Activated CD8-positive, alpha-beta T cell treated with anti-CD3 and anti-CD28 coated beads for 36 hours (primary cell): ENCODE results near the gene FASTKD2. TPM values are rescaled to one million over a fixed set of nuclear protein-coding genes. Genes with fewer than 3 reads are reported as not detected.
"Not testable (repeated sequence)": the region's sequence is repeated elsewhere in the genome, so short reads cannot be mapped to it uniquely, and the experiment has no call there.

Source experiments
- ATAC-seq: fragments of 200-7000 bp; cut with Tn5 transposase; one replicate; pipeline ENCODE4 v1.10.0; 2021; ENCODE audit warnings: mild to moderate bottlenecking, moderate library complexity
- CTCF ChIA-PET: fragments of 350-600 bp; sonication (Branson Sonifier 250); formaldehyde crosslinking; loops from one replicate; lab custom pipeline; 2021; ENCODE audit warnings: antibody characterized with exemption; lab: Charles Lee
- POLR2A ChIA-PET: fragments of 350-600 bp; sonication (Branson Sonifier 250); formaldehyde crosslinking; loops from one replicate; lab custom pipeline; 2021; ENCODE audit warnings: antibody characterized with exemption; lab: Charles Lee
- DNase-seq: peaks from one replicate; pipeline ENCODE4 v3.0.0-alpha.2; 2020
- H3K27ac Mint-ChIP-seq: one replicate; pipeline ENCODE4 v1.8.0; 2021; ENCODE audit warnings: mild to moderate bottlenecking, mixed read lengths
- H3K27me3 Mint-ChIP-seq: one replicate; pipeline ENCODE4 v1.8.0; 2021; ENCODE audit warnings: mixed read lengths
- H3K36me3 Mint-ChIP-seq: one replicate; pipeline ENCODE4 v1.8.0; 2021; ENCODE audit warnings: low read depth, mixed read lengths
- H3K4me1 Mint-ChIP-seq: one replicate; pipeline ENCODE4 v1.8.0; 2021; ENCODE audit warnings: low read depth, mixed read lengths
- H3K4me3 Mint-ChIP-seq: one replicate; pipeline ENCODE4 v1.8.0; 2021; ENCODE audit warnings: mild to moderate bottlenecking, moderate library complexity, mixed read lengths
- H3K9me3 Mint-ChIP-seq: one replicate; pipeline ENCODE4 v1.8.0; 2021; ENCODE audit warnings: mixed read lengths
- intact Hi-C: fragments of 100-400 bp; cut with micrococcal nuclease; formaldehyde crosslinking; loops from one replicate; pipeline ENCODE4 v1.10.0; 2022
- total RNA-seq, 2 experiments: library from RNA; stranded (reverse); gene quantifications; one replicate each; pipeline ENCODE4 v1.2.3, GENCODE V29; 2021
- TF ChIP-seq, protein P1 (sequence below): fragments of 200-600 bp; IDR thresholded peaks from one replicate; pipeline ENCODE4 v1.8.0; 2022; ENCODE audit warnings: antibody characterized with exemption, mild to moderate bottlenecking

FASTKD2 gene
- total RNA-seq, 2 experiments from 2014 or later = 32.8 to 33.7 TPM

- intact Hi-C loops = loop anchor here (2.0 to 10.0 kb wide), 2 partner anchors 183 to 673 kb away; no protein-coding TSS in a partner anchor
- H3K27ac Mint-ChIP-seq = no peak overlapping the region
- POLR2A ChIA-PET = interaction anchor here (0.5 kb wide), 1 partner anchor 742 kb away, joined by 3 read pairs; no protein-coding TSS in a partner anchor
These were observed 36.2 kb downstream of the FASTKD2 start for GRCh38 chr2:206801418-206802189.

DNA sequence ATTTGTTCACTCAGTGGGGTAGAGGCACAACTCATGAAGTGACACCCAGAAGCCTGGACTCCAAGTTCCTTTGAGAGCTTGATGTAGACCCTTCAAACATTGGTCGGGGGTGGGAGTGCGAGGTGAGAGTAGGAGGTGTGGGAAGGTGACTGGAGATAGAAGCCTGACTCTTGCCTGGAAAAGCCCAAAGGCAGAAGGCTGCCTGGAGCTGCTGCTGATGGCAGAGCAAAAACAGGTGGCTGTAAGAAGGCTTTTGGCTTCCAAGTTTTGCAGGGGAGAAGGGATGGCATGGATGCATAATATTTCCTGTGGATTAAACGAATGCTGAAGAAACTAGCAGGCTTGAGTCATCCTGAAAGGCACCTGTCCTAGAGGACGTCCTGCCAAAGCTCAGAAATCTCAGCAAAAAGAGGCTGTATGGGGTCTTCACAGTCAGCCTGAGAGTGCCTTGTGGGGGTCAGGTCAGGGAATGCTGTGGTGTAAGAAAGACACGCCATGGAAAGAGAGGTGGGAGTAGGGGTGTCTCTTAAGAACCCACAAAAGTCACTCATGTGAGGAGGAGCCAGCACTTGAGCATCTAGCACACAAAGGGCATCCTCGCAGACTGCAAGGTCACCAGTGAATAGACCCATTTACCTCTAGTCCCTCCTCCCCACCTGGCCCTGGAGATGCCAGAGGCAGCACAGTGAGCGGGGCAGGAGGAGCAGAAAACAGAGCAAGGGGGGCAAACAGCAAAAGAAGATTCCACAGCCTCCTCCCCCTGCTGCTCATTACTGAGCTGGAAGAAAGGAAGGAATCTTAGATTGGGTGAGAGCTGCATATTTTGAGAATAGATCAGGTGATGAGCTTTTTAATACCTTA, 37.5 kb downstream of the FASTKD2 start:
- CTCF ChIA-PET = interaction anchor here (1.4 to 4.0 kb wide), 2 partner anchors 670 kb away, joined by 4 to 44 read pairs; no protein-coding TSS in a partner anchor
- intact Hi-C loops = loop anchor here (10.0 kb wide), 1 partner anchor 182 kb away; no protein-coding TSS in a partner anchor
- Mint-ChIP-seq H3K36me3 (peaks cover 3% of the 10 kb centered on the region), H3K9me3 (no peaks in the 10 kb centered on the region), H3K27me3 (no peaks in the 10 kb centered on the region), H3K27ac (no peak overlapping the region), H3K4me1 (peaks cover 20% of the 10 kb centered on the region), H3K4me3 (no peak overlapping the region)
- TF ChIP-seq, protein P1, sequence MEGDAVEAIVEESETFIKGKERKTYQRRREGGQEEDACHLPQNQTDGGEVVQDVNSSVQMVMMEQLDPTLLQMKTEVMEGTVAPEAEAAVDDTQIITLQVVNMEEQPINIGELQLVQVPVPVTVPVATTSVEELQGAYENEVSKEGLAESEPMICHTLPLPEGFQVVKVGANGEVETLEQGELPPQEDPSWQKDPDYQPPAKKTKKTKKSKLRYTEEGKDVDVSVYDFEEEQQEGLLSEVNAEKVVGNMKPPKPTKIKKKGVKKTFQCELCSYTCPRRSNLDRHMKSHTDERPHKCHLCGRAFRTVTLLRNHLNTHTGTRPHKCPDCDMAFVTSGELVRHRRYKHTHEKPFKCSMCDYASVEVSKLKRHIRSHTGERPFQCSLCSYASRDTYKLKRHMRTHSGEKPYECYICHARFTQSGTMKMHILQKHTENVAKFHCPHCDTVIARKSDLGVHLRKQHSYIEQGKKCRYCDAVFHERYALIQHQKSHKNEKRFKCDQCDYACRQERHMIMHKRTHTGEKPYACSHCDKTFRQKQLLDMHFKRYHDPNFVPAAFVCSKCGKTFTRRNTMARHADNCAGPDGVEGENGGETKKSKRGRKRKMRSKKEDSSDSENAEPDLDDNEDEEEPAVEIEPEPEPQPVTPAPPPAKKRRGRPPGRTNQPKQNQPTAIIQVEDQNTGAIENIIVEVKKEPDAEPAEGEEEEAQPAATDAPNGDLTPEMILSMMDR = no peak
- POLR2A ChIA-PET = no interaction called here
- no peak for DNase-seq
- no peak for ATAC-seq

More at GRCh38 chr2:206801418-206802189, 36.2 kb downstream of the FASTKD2 start:
- TF ChIP-seq, protein P1 = no peak
- Mint-ChIP-seq H3K36me3 (peaks cover 3% of the 10 kb centered on the region), H3K4me1 (peaks cover 26% of the 10 kb centered on the region), H3K4me3 (no peak overlapping the region), H3K27me3 (no peaks in the 10 kb centered on the region), H3K9me3 (no peaks in the 10 kb centered on the region)
- CTCF ChIA-PET = interaction anchor here (0.7 to 4.0 kb wide), 23 partner anchors 11 to 693 kb away, joined by 3 to 44 read pairs (median 4); no protein-coding TSS in a partner anchor
- ATAC-seq = no peak
- no peak for DNase-seq

DNA sequence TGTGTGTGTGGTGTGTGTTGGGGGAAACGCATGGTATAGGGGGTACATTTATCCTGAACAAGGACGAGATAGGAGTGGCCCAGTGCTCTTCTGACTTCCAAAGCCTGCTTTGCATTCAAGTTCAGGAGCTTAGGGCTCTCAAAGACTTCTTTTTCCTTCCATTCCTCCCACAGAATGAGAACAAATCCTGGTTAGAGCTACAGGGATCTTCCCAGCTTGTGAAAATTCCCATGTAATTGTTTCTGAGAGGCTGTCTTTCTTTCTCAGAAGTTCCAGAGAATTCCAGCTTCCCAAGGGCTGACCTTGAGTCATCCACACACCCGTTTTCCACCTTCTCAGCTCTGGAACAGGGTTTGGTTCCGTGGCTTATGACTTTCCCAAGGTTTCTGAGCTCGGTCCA, 38.9 kb downstream of the FASTKD2 start:
- intact Hi-C loops = loop anchor here (10.0 kb wide), 1 partner anchor 180 kb away; no protein-coding TSS in a partner anchor
- TF ChIP-seq, protein P1 = no peak
- no peak for DNase-seq
- H3K27ac Mint-ChIP-seq = no peak overlapping the region
- no peaks in the 10 kb centered on the region for H3K9me3 Mint-ChIP-seq
- H3K4me1 Mint-ChIP-seq = peaks cover 11% of the 10 kb centered on the region
- H3K36me3 Mint-ChIP-seq = peaks cover 3% of the 10 kb centered on the region
- no peak for ATAC-seq
- ChIA-PET CTCF (no interaction called here), POLR2A (no interaction called here)
- H3K27me3 Mint-ChIP-seq = no peaks in the 10 kb centered on the region
- H3K4me3 Mint-ChIP-seq = no peak overlapping the region

DNA sequence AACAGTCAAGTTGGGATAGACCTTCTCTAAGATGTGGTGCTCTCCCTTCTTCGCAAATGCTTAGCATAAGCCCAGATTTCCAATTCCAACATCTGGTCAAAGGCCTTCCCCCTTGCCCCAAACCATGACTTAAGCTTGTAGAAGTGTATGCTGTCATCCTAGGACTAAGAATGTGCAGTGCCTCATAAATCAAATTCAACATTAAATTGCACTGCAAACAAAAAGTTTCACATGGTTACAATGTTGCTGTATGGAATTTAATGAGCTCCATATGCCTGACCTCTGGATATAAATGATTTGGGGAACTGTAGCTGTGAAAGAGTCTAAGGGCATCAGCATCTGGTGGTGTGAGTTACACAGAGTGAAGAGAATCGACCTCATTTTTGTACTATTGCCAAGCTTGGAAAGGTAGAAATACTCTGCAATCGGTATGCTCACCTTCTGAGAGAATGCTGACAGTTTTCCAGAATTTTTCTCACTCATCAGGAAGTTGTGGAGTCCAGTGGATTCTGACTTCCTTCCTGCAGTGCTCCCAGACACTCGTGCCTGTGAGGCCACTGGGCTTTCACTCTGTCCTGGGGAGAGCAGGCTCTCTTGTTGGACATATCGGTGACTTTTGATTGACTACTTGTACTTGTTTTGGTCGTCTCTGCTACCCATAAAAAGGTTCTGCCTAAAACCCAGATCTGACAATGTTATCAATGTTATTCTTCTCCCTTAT, 40.6 kb downstream of the FASTKD2 start:
- Mint-ChIP-seq H3K27me3 (no peaks in the 10 kb centered on the region), H3K4me1 (peaks cover under 1% of the 10 kb centered on the region), H3K4me3 (no peak overlapping the region), H3K9me3 (no peaks in the 10 kb centered on the region), H3K36me3 (peaks cover 3% of the 10 kb centered on the region), H3K27ac (no peak overlapping the region)
- DNase-seq (no peak), ATAC-seq (no peak)
- TF ChIP-seq, protein P1 = no peak
- intact Hi-C loops = loop anchor here (10.0 kb wide), 1 partner anchor 179 kb away; no protein-coding TSS in a partner anchor
- ChIA-PET CTCF (no interaction called here), POLR2A (interaction anchor here (0.7 kb wide), 1 partner anchor 8 kb away, joined by 5 read pairs; no protein-coding TSS in a partner anchor)

DNA sequence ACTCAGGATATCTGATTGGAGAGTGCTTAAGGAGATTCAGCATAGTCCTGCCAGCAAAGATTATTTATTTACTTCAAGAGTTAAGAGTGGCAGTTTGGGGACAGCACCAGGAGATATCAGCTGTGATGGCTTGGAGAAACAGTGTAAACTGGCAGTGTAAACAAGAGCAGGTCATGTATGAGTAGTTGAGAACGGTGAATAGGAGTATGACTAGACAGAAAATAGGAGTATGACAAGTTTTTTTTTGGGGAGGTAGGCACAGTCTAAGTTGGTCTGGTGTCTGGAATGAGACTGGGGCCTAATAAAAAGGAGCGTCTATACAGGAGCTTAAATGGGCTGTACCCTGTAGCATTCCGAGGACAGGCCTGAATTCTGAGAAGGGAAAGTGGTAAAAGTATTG, 42.2 kb downstream of the FASTKD2 start:
- POLR2A ChIA-PET, H3K27me3 Mint-ChIP-seq, CTCF ChIA-PET, H3K36me3 Mint-ChIP-seq, H3K9me3 Mint-ChIP-seq, H3K27ac Mint-ChIP-seq, H3K4me1 Mint-ChIP-seq, DNase-seq, H3K4me3 Mint-ChIP-seq, ATAC-seq: not testable (repeated sequence)
- intact Hi-C loops = loop anchor here (10.0 kb wide), 1 partner anchor 177 kb away; no protein-coding TSS in a partner anchor

GRCh38 chr2:206812471-206812870, 47.1 kb downstream of the FASTKD2 start:
- H3K36me3 Mint-ChIP-seq, DNase-seq, POLR2A ChIA-PET, H3K4me3 Mint-ChIP-seq, CTCF ChIA-PET, H3K4me1 Mint-ChIP-seq, H3K27ac Mint-ChIP-seq, H3K27me3 Mint-ChIP-seq, H3K9me3 Mint-ChIP-seq, intact Hi-C loops, ATAC-seq: not testable (repeated sequence)
